Measurements from ENCODE around the gene GMPR.
A peak's percentile ranks its signal among the peaks of the same experiment; 100 is the strongest.

GMPR gene

DNA sequence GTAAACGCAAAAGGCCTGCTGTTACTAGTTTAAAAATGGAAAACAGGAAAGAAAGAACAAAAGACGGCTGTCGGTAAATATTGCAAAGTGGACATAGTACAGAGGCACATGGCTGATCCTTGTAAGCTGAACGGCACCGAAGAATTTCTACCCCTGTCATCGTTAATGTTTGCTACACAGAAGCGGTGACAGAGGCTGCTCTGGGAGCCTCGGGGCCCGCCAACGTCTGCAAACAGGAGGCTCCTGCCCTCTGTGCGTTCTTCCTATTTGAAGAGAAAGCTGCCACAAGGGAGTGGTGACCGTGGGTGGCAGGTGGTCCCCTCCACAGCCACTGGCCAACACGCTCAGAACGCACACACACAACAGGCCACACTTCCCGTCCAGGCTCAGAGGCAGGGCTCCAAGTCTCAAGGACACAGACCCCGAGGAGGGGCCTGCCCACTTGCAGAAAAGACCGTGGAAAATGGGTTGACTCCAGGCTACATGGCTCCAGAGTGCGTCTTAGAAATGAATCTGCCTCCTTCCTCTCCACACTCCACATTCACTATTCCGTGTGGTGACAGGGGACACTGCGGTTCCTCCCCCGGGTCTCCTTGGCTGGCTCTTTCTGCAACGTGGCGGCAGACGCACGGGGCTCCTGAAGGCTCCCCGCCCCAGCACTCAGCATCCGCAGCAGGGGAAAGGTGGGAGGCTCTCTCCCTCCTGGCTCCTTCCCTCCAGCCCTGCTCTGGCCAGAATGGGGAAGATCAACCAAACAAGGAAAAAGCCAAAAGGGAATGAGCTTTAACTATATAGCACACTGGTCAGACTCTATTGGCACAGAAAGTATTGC is 64.5 kb downstream of the GMPR start:
- no peak for DNase-seq (ENCODE audit: low read depth)

- no peak for DNase-seq (ENCODE audit: low read depth)
Measured at GRCh38 chr6:16305246-16305725, 66.9 kb downstream of the GMPR start.

- no peak for DNase-seq (ENCODE audit: low read depth)
Measured at GRCh38 chr6:16305788-16306187, 67.4 kb downstream of the GMPR start.

DNA sequence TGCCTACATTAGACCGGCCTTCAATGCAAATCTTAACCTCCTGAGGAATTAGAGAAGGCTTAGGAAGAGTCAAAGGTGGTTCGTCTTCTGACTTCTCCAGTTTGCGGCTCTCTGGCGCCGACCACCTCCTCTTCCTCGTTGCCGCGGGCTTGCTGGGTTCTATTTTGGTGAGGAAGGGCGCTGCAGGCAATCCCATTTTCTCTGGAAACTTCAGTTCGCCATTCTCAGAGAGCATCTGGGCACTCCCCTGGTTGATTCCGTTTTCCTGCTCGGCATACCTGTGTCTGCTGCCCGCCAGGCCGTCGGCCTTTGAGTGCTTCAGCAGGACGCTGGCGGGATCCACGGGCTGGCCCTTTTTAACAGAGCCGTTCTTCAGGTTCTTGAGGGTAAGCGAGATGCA is 67.9 kb downstream of the GMPR start:
- DNase-seq (ENCODE audit: low read depth) = no peak

GRCh38 chr6:16311763-16312162 is 73.4 kb downstream of the GMPR start:
- DNase-seq (ENCODE audit: low read depth) = no peak

DNA sequence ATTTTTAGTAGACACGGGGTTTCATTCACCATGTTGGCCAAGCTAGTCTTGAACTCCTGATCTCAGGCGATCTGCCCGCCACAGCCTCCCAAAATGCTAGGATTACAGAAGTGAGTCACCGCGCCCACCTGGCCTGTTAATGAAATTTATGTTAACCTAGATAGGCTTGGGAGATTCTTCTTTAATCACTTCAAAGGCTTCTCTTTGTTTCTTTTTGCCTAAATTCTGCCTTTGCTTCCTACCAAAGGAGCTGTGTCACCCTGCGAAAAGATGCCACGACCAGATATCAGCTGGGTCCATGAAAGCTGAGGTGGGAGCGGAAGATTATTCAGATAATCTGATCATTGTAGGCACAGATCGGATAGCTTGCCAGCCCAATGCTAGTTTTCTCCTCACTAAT is 75.3 kb downstream of the GMPR start:
- no peak for DNase-seq (ENCODE audit: low read depth)

GRCh38 chr6:16314296-16314695 is 75.9 kb downstream of the GMPR start:
- no peak for DNase-seq (ENCODE audit: low read depth)

DNA sequence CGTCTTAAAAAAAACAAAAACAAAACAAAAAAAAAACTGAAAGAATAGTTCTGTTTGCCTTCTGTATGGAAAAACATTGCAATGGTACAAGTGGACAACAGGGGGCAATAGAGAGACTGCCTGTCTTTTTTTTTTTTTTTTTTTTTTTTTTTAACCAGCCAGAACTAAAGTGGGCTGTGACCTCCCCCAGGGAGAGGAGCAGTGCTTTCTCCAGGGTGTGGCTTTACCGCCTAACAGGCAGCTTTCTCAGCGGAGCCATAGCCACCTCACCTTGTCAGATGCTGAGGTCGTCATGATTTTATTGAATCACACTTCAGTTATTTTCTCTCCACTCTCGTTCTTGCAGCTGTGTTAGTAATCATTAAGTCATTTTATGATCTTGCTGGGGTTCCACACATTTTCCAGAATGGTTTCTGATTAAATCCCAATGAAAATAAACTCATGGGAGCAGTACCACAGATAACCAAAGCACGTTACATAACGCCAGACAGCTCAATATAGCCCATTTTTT is 78.4 kb downstream of the GMPR start:
- no peak for DNase-seq (ENCODE audit: low read depth)

DNA sequence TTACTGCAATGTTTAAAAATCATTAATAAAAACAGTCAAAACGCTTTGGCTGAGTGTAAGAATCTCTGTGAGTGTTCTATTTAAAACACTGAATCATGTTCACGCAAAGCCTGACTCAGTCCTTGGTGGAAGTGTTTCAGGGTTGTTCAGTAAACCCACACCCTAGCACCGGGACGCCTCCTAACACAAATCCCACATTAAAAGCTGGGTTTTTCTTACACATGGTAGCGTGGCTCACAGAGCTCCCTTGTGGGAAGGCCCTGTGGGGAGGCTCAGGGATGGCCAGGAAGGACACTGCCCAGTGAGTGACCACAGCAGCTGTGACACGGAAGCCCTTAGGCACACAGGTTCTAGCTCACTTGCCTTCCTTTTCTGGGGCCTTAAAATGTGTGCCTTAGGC is 80.2 kb downstream of the GMPR start:
- peak; percentile 80 for DNase-seq (ENCODE audit: low read depth)

DNA sequence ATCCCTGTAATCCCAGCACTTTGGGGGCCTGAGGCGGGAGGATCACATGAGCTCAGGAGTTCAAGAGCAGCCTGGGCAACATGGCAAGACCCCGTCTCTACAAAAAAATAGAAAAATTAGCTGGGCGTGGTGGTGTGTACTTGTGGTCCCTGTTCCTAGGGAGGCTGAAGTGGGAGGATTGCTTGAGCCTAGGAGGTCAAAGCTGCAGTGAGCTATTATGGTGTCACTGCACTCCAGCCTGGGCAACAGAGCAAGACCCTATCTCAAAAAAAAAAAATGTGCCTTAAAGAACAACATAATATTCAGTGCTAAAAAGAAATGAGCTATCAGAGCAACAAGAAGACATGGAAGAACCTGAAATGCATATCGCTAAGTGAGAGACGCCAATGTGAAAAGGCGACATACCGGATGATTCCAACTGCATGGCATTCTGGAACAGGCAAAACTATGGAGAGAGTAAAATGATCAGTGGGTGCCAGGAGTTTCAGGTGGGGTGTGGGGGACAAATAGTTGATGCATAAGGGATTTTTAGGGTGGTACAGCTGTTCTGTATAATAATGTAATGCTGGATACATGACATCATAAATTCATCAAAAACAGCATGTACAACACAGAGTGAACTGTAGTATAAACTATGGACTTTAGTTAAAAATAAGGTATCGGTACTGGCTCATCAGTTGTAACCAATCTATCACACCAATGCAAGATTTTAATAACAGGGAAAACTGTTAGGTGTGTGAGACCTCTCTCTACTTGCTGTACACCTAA is 80.8 kb downstream of the GMPR start:
- no peak for DNase-seq (ENCODE audit: low read depth)

- peak; percentile 88 for DNase-seq (ENCODE audit: low read depth)
Measured at GRCh38 chr6:16319813-16320532, 81.6 kb downstream of the GMPR start.

- DNase-seq (ENCODE audit: low read depth) = peak; percentile 92
Measured at GRCh38 chr6:16320533-16321340, 82.3 kb downstream of the GMPR start.

- DNase-seq (ENCODE audit: low read depth) = no peak
Measured at GRCh38 chr6:16321341-16321710, 82.9 kb downstream of the GMPR start.

DNA sequence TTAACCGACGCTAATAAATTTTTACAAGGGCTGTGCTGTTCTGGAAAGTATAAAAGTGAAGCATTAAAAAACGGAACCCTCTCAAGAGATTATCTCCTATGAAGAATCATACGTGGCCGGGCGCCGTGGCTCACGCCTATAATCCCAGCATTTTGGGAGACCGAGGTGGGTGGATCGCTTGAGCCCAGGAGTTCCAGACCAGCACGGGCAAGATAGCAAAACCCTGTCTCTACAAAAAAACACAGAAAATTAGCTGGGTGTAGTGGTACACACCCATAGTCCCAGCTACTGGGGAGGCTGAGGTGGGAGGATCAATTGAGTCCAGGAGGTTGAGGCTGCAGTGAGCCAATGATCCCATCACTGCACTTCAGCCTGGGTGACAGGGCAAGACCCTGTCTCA is 83.4 kb downstream of the GMPR start:
- DNase-seq (ENCODE audit: low read depth) = no peak

- DNase-seq (ENCODE audit: low read depth) = peak; percentile 86
Measured at GRCh38 chr6:16322666-16323312, 84.4 kb downstream of the GMPR start.

DNA sequence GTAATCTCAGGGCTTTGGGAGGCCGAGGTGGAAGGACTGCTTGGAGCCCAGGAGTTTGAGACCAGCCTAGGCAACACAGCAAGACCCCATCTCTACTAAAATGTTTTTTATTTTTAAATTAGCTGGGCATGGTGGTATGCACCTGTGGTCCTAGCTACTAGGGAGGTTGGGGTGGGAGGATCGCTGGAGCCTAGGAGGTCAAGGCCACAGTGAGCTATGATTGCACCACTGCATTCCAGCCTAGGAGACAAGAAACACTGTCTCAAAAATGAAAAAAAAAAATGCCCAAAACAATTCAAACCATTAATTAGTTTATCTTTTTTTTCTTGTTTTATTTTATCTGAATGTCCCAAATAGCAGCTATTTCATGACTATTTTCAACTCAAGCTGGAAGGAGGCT is 85.8 kb downstream of the GMPR start:
- DNase-seq (ENCODE audit: low read depth) = no peak

GRCh38 chr6:16324606-16325225 is 86.3 kb downstream of the GMPR start:
- no peak for DNase-seq (ENCODE audit: low read depth)

DNA sequence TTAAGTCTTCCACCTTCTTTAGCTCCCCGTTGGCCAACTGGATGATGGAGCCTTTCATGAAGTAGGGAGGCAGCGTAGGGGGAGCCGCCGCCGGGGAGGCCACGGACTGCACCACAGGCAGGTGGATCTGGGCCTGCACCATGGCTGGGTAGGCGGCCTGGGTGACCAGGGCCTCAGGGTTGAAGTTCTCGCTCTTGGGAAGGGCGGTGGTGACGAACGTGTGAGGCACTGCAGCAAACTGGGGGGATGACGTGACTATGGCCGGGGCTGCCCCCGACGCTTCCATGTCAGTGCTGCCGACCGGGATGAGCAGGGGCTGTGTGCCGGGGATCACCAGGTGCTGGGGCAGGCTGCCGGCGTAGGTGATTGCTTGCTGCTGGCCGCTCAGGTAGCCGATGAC is 88.1 kb downstream of the GMPR start:
- no peak for DNase-seq (ENCODE audit: low read depth)

- DNase-seq (ENCODE audit: low read depth) = no peak
Measured at GRCh38 chr6:16326971-16327776, 88.8 kb downstream of the GMPR start.

All from amniotic epithelial cell (primary cell).